ENCODE measurements around the gene ZNF426.

Gene ZNF426

DNA sequence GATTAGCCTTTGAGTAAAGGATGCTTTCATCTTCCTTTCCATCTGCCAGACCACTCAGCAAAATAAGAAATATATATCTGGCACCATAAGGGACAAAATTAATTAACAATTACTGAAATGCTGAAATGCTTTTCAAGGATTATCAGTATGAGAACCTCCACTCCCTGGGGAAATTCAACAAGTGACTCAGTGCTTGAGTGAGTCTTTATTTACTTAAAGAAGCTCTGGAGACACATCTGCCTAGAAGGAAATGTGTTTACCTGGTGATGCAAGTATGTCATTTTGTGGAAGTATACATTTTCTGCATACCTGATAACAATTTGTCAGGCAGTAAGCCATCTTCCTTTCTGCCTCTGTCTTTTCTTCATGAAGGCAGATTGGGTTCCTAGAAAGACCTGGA, 63.5 kb downstream of the ZNF426 start:
- no peak overlapping the region for H3K14ac ChIP-seq (ENCODE audit: low read length in 2 of 2)
- H4K8ac ChIP-seq (ENCODE audit: low read length), result no peak overlapping the region
- H2BK120ac ChIP-seq (ENCODE audit: low read depth, low read length), result no peak overlapping the region
- H3K79me1 ChIP-seq (replicated peaks; ENCODE audit: low read length, poor library complexity, severe bottlenecking), result no peaks in the 10 kb centered on the region
- H3K4me3 ChIP-seq (ENCODE audit: insufficient read depth in 1 of 2, low read depth in 1 of 2, low read length in 2 of 2), result no peak overlapping the region
- no peaks in the 10 kb centered on the region for H3K4me1 ChIP-seq (ENCODE audit: control insufficient read depth, insufficient read depth, low read depth, low read length)
- no peak overlapping the region for H3K4ac ChIP-seq (ENCODE audit: low read depth in 1 of 2, low read length in 2 of 2)
- H3K9ac ChIP-seq (ENCODE audit: low read length), result no peak overlapping the region
- no peak overlapping the region for H2AK5ac ChIP-seq (ENCODE audit: low read length, severe bottlenecking)
- no peak overlapping the region for H2AFZ ChIP-seq (ENCODE audit: low read depth, low read length)
- H2BK15ac ChIP-seq (ENCODE audit: low read depth, poor library complexity, severe bottlenecking), result no peak overlapping the region
- no peak overlapping the region for H3K18ac ChIP-seq (ENCODE audit: low read depth in 1 of 2, low read length in 2 of 2)
- H2BK12ac ChIP-seq (ENCODE audit: low read length in 2 of 2), result no peak overlapping the region
- no peak overlapping the region for H4K91ac ChIP-seq (ENCODE audit: low read length)
- H3K27me3 ChIP-seq (ENCODE audit: control insufficient read depth in 1 of 2, insufficient read depth in 1 of 2, low read length in 2 of 2), result no peaks in the 10 kb centered on the region
- DNase-seq, result no peak
- H2BK5ac ChIP-seq (ENCODE audit: low read depth, low read length, poor library complexity, severe bottlenecking), result no peak overlapping the region
- no peak overlapping the region for H3K23ac ChIP-seq (ENCODE audit: low read length in 2 of 2)
- no peaks in the 10 kb centered on the region for H3K36me3 ChIP-seq (ENCODE audit: control insufficient read depth in 1 of 2, insufficient read depth in 2 of 2, low read depth in 1 of 2, low read length in 2 of 2)
- no peak overlapping the region for H3K27ac ChIP-seq (ENCODE audit: low read length, poor library complexity, severe bottlenecking)
- H3K4me2 ChIP-seq (ENCODE audit: low read length, poor library complexity, severe bottlenecking), result no peak overlapping the region
- H3K9me3 ChIP-seq (ENCODE audit: control insufficient read depth, low read length), result peaks cover 85% of the 10 kb centered on the region
